ENCODE measurements around the gene TRIM44.
"Not testable (repeated sequence)": the region's sequence is repeated elsewhere in the genome, so short reads cannot be mapped to it uniquely, and the experiment has no call there.

The TRIM44 gene

DNA sequence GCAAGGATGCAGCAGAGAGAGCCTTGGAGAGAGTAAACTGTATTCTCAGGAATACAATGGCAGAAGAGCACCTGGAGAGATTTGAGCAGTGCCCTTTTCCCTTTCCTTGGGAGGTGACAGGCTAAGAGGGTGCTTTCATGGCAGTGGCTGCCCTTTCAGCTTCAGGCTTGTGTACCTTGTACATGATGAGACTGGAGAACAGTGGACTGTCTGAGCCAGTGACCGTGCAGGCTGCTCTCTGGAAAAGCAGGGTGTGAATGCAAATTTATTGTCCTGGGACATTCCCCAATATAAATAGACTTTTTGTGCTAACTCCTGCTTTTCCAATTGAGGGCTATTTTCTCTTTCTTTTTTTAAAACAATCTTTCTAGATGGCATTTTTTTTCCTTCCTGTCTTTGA, 99.3 kb downstream of the TRIM44 start:
- no peak for DNase-seq

DNA sequence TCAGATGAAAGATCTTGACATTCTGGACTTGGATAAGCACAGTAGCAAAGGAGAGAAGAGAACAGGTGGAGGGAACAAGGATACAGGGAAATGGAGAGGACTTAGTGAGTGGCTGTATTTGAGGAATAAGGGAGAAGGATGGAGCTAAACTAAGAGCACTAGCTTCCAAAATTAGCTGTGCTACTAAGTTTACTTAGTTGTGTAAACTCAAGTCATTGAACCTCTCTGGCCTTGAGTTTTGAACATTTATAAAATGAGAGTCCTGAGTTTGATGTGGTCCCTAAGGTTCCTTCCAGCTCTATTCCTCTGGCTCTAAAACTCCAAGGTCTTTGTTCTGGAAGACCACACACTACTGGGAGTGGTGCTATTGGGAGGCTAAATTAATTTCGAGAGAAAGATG, 100.7 kb downstream of the TRIM44 start:
- DNase-seq, result no peak

DNA sequence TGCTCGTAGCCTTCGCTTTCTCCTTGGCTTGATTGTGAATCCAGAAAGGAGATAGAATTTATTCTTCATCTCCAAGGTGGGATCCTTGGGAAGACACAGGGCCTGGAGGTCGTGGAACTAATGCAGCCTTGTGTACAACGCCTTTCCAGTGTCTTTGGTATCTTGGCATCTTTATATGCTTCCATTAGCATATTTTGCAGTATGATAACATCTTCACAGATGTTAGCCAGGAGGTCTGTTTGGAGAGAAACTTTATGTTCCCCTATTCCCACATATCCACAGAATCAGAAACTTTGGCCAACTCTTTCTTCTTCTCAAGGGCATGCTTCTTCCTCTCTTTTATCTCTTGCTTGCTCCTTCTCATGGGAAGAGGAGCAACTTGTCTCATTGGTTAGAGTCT, 101.2 kb downstream of the TRIM44 start:
- DNase-seq, result no peak

DNA sequence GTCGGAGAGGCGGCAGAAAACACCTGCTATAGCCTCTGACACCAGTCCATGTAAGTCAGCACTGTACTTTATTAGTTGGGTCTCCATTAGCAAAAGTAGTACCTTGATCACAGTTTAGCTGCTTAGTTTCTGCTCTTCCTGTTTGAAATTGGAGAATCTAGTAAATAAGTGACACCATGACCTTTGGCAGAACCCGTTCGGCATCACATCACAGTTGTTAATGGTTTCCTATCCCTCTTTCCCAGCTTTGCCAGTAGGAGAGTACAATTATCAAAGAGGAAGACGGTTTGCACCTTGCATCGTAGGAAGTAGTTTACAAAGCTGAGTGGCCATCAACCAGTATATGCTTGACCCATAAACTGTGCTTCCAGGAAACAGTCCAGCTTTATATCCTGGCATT, 101.8 kb downstream of the TRIM44 start:
- DNase-seq, result no peak

DNA sequence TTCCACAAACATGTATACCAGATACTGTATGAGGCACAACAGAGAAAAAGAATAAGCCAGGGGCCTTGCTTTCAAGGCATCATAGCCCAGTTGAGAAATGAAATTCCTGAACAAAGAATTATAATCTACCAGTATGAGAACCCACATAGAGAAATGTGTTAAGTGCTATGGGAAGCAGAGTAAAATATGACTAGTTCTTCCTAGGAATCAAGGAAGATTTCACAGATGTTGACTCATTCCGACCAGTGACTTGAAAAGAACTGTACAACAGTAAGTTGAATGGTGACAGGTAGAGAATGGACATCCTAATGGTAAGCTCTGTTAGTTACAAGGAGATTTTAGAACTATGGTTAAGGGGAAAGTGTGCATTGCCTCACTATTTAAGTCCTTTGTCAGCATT, 102.6 kb downstream of the TRIM44 start:
- DNase-seq, result no peak

DNA sequence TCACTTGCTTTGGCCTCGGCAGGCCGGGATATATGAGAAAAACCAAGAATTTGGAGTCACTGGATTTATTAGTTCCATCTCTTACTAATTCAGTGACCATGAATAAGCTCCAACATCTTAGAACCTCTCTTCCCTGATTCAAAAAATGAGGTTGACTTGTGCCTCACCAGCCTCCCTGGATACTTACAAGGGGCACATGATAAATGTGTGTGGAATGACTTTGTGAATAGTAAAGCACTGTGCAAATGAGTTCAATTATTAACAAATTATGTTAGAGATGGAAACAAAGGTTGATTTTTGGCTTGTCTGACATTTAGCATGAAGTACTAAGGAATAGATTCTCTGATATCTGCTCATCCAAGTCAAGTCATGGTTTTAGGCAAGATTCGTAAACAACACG, 104.1 kb downstream of the TRIM44 start:
- no peak for DNase-seq

DNA sequence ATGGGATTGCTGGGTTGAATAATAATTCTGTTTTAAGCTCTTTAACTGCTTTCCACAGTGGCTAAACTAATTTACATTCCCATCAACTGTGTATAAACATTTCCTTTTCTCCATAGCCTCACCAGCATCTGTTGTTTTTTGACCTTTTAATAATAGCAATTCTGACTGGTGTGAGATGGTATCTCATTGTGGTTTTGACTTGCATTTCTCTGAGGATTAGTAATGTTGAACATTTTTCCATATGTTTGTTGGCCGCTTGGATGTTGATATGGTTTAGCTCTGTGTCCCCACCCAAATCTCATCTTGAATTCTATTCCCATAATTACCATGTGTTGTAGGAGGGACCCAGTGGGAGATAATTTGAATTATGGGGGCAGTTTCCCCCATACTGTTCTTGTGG, 107.8 kb downstream of the TRIM44 start:
- DNase-seq, result not testable (repeated sequence)

DNA sequence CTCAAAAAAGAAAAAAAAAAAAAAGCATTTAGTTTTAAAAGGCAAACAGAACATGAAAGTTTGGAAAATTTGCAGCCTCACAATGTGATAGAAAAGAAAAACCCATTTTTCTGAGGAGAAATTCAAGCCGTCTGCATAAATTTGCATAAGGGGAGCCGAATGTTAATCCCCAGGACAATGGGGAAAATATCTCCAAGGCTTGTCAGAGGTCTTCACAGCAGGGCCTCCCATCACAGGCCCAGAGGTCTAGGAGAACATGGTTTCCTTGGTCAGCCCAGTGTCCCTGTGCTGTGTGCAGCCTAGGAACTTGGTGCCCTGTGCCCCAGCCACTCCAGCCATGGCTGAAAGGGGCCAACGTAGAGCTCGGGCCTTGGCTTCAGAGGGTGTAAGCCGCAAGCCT, 109.1 kb downstream of the TRIM44 start:
- DNase-seq, result no peak

DNA sequence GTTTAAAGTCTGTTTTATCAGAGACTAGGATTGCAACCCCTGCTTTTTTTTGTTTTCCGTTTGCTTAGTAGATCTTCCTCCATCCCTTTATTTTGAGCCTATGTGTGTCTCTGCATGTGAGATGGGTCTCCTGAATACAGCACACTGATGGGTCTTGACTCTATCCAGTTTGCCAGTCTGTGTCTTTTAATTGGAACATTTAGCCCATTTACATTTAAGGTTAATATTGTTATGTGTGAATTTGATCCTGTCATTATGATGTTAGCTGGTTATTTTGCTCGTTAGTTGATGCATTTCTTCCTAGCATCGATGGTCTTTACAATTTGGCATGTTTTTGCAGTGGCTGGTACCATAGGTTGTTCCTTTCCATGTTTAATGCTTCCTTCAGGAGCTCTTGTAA, 114.7 kb downstream of the TRIM44 start:
- DNase-seq, result not testable (repeated sequence)

DNA sequence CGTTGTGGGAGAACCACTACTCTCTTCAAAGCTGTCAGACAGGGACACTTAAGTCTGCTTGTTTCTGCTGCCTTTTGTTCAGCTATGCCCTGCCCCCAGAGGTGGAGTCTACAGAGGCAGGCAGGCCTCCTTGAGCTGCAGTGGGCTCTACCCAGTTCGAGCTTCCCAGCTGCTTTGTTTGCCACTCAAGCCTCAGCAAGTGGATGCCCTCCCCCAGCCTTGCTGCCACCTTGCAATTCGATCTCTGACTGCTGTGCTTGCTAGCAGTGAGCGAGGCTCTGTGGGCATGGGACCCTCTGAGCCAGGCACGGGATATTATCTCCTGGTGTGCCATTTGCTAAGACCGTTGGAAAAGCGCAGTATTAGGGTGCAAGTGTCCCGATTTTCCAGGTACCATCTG, 116.4 kb downstream of the TRIM44 start:
- not testable (repeated sequence) for DNase-seq

DNA sequence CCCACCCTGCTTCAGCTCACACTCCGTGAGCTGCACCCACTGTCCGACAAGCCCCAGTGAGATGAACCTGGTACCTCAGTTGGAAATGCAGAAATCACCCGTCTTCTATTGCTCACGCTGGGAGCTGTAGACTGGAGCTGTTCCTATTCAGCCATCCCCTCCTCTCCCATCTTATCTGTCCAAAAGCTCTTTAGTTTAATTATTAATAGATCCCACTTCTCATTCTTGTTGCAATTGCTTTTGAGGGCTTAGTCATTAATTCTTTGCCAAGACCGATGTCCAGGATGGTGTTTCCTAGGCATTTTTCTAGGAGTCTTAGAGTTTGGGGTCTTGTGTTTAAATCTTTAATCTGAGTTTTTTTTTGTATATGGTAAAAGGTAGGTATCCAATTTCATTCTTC, 116.8 kb downstream of the TRIM44 start:
- no peak for DNase-seq

DNA sequence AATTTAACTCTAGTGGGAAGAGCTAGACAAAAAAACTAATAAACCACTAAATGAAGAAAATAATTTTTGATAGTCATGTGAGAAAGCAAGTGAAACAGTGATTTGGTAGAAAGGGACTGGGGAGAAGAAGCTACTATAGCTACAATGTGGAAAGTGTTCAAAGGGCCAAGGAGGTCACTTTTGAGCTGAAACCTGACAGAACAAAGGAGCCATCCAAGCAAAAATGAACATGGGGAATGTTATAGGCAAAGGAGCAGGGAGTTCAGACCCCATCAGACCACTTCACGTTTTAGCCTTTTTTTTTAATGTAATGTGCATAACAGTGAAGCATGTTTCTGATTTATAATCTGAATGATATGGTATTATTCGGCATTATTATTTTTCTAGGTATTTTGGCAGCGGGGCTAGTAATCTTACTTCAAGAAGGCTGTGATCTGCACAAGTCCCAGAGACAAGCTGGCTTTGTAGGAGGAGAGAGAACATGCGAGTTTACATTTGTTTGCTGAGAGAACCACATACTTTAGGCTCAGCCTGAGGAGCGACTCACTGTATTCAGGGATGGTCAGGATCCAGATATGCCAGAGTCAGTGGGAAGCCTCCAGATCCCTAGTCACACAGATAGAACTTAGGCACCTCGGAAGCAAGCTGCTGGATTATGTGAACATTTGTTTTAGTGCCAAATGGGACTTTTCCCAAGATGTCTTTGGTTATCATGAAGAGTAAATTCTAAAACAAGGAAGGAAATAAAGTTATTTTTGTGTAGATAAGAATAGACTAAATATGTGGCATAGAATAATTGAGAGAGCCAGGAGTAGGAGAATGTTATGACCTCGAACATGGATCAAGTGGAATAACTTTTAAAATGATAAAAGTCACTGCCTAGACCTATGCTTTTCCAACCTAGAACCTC, 118.6 kb downstream of the TRIM44 start:
- no peak for DNase-seq

DNA sequence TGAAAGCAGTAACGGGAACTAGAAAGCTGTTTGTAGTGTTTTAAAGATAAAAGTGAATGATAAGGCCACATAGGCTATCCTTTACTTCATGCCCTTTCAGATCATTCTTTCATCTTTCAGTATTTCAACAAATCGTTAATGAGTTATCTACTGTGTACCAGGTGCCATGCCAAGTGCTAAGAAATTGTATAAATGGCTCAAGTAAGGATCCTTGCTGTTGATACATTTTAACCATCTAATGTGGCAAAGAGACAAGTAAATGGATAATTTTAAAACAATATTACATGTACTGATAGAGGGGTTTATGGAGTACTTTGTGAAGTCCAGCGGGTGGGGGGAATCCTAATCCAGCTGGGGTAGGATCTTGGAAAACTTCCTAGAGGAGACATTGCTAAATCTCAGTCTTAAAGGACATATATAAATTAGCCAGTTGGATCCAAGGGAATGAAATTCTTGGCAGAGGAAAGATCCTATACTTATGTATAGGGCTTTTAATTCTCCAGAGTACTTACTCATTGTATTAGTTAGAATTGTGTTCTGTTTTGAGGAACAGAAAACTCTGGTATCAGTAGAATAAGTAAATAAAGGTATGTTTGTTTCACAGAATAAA, 119.4 kb downstream of the TRIM44 start:
- no peak for DNase-seq

DNA sequence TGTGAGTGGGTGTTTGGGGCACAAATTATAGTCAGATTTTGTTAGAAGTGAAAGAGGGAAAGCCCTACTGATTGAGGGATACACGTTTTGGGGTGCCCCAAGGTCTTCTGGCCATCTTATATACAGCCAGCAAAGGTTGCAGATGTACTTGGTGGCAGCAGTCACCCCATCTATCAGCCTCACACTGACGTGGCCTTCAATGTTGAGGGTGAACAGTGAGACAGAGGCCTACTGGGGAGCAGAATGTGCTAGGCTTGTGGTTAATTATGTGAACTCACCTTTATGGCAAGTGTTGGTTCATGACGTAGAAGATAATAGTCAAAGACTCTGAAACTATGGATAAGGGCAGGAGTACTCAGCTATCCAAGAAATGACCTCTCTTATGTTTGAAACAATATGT, 121.2 kb downstream of the TRIM44 start:
- DNase-seq, result no peak

DNA sequence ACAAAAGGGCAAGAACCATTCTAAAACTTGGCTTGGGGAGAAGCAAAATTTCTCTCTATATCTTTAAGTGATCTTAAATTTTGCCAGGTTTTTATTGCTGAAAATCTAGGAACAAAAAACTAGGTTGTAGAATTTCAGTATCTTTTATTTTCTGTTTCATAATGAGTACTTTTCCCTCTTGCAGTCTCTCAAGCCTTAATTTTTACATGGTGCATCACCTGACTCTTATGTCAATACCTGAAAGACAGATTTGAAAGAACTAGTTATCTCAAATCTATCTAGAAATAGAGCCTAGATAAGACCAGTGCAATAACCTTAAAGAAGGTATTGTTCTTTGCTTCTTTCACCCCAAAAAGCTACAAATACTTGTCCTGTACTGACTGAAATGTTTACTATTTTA, 122.1 kb downstream of the TRIM44 start:
- no peak for DNase-seq

DNA sequence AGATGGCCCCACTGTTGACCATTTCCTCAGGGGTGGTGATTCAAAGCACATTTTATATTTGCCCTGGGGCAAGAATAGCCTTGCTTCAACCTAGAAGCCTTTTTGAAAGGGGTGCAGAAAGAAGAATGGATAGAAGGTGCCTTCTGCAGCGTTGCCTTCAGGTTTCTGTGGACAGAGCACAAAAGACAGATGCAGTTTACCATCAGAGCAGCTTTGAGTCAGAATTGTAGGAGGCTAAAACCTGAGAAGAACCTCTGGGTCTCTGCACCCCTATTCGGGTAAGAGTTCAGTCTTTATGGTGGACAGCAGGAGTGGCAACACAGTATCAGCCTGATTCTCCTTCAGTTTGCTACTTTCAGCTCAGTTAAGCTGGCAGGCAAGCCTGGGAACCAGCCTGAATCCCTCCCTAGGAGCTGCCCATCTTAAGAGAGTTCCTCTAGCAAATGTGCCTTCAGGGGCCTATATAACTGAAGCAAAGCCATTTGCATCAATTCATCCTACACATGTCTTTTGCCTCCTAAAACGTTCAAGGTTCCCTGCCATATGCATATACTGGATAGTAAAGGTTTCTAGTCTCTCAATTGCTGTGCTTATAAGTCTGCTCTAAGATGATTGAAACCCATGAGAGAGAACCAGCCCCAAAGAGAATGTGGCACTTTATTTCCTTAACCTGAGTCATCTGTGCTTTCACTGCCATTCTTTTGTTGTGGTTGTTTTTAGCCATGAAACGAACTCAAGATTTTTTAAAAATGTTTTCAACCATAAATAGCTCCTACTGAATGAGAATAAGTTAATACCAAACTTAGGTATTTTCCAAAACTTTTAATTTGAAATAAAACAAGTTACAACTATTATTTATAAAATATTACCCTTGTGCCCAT, 123.0 kb downstream of the TRIM44 start:
- no peak for DNase-seq

DNA sequence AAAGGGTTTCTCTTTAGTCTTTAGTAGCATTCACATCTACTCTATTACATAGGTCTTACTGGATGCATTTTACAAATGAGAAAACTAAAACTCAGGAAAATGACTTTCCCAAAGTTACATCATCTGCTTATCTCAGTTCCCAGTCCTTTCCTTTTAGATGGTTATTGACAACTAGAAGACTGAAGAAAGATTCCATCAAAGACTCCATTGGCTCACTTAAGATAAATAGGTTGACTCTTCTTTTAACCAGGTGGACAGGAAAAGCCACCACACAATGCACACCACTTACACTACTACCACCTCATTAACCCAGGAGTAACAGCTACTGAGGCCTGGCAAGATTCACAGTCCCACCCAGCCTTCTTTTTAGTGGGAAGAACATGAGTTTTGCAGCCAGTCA, 123.6 kb downstream of the TRIM44 start:
- no peak for DNase-seq

DNA sequence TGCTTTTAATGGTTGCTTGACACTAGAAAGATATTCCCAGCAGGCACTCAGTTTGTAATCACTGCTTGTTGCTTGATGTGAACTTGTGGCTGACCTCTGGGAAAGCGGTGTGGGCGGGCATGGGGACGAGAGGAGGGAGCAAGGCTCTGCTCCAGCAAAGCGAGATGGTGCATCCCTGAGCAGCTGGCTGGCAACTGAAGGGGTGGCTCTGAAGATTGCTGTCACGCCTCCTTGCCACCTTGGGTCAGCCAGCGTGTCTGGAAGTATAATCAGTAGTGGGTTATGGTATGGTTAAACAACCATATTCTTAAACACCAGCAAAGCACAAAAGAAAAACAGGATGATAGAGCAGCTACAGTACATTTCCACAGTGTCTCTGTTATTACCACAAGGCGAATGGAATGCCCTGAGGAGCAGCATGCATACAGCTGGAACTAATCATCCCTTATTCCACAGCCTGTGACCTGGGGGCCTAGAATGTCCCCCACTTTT, 124.5 kb downstream of the TRIM44 start:
- DNase-seq, result no peak

DNA sequence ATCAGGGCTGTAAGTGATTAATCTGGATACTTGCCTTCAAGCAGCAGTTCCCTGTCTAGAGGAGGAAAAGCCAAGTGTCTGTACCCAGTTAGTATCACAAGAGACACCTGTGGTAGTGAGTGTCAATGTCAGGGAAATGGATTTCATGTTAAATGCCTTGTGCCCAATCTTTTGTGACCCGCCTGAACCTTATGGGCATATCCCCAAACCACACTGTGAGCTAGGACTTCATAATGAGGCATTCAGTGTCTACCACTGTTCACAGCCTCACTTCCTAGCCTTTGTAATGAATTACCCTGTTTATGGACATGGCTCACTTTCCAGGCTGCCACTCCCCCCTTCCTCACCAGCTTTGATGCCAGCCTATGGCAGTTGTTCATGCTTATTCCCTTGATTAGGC, 125.1 kb downstream of the TRIM44 start:
- no peak for DNase-seq

DNA sequence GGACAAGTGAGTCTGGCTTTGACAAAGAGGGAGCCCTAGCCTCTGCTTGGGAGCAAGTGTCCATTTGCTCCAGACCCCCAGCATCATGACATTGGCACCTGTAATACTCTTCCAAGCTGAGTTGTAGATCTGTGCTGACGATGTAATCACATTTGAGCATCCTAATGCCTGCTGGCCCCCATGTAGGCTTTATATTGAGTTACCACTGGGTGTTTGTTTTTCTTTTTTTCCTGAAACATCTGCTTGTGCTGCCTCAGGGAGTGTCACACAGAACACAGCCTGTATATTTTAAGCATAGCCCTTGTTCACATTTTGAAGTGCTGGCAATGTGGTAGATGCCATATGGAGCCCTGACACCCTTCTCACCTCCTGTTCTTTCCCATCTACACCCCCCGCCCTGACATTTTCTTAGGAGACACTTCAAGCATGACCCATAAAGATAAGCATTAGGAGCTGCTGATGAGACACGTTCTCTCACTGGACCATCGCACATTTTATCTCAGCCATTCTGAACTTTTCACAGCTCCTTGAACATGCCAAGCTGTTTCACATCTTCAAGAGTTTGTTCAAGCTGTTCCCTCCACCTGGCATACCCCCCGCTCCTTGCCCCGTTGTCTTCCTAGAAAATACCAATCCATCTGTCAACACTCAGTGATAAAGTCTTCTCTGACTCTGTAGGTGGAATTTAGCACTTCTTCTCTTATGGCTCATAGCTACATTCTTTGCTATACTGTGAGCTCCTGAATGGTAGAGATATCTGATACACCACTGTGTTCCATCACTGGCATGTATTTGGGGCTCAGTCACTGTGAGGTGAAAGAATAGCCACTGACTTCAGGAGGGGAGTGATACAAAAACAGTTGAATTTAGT, 128.7 kb downstream of the TRIM44 start:
- peak; percentile 38 for DNase-seq

DNA sequence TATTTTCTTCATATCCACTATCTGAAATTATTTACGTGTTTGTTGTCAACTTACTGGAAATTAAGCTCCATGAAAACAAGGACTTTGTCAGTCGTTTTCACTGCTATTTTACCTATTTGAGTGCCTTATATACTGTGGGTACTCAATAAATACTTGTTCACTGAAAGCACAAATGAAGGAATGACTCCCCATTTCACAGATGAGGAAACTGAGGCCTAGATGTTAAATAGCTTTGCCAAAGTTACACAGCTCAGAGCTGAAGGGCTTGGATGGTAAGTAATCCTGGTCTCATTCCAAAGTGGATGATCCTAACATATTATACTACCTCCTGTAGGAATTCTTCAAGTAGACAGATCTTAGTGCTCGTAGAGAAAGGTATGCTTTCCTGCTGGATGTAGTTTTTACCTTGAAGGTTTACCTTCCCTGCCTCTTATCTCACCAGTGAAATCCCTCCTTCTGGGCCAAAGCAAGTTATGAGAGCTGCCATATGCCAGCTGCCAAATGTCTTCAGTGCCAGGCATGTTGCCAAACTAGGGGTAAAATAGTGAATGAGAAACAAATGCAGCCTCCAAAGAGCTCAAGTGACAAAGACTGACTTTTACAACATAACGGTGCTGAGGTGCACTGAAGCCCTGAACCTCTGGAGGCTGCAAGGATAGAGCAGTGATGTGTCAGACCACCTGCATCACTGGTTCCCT, 129.7 kb downstream of the TRIM44 start:
- no peak for DNase-seq

DNA sequence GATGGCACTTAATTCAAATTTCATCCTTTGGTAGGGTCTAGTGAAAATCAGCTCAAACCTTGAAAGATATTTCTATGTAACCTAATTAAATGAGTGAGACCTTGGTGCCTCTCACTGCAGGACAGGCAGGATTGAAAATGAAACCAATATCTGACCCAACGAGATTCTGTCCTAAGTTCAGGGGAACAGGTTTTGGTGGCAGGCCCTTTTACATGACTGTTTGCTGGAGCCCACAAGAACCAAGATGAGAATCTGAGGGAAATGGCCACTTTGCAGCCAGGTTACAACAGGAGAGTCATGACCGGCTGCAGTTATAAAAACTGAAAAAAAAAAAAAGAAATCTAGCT, 130.2 kb downstream of the TRIM44 start:
- no peak for DNase-seq
